HEK293T (cell line): ENCODE results near the gene CTTN.

Source experiments
- BHLHE40 ChIP-seq: fragments of 450-650 bp; IDR thresholded peaks from 2 replicates; pipeline ENCODE4 v1.6.1; 2016; ENCODE audit warnings: mild to moderate bottlenecking, moderate library complexity, borderline replicate concordance
- CTBP1 ChIP-seq: fragments of 450-650 bp; IDR thresholded peaks from 2 replicates; pipeline ENCODE4 v1.6.1; 2016; ENCODE audit warnings: borderline replicate concordance
- FOXA1 ChIP-seq: fragments of 450-650 bp; IDR thresholded peaks from 2 replicates; pipeline ENCODE4 v1.6.1; 2016; ENCODE audit warnings: mild to moderate bottlenecking
- FOXM1 ChIP-seq: fragments of 450-650 bp; IDR thresholded peaks from 2 replicates; pipeline ENCODE4 v1.6.1; 2017; ENCODE audit warnings: mild to moderate bottlenecking, borderline replicate concordance
- NFRKB ChIP-seq: fragments of 450-650 bp; IDR thresholded peaks from 2 replicates; pipeline ENCODE4 v1.6.1; 2016; ENCODE audit warnings: mild to moderate bottlenecking, moderate library complexity

DNA sequence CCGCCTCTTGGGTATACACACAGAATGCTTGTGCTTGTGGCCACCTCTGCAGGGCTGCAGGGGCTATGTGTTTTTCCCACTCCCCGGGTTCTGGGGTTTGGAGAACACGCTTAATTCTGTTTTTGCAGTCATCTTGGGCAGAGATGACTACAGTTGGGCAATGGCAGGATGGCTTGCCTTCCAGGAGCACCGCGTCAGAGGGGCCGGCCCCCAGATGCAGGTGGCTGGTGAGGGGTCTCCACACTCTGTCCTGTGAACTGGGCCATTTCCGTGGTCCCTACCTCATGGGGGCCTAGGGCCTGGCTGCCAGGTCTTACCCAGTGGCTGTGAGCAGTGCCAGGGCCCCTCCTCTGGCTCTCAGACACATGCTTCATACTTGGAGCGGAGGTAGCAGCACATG is 68.3 kb downstream of the CTTN start:
- no peak for TF ChIP-seq NFRKB
- no peak for TF ChIP-seq FOXM1
- TF ChIP-seq FOXA1: no peak
- no peak for TF ChIP-seq CTBP1
- no peak for TF ChIP-seq BHLHE40
